ENCODE data around the gene ITGB3BP.
"Not testable (repeated sequence)": the region's sequence is repeated elsewhere in the genome, so short reads cannot be mapped to it uniquely, and the experiment has no call there.

GRCh38 chr1:63572686-63573085 is 49.7 kb upstream of the ITGB3BP start:
- TF ChIP-seq CTCF, POLR2A (IDR thresholded peaks at IDR 0.05): not testable (repeated sequence)
